ENCODE measurements around the gene CAPN5. TPM values are rescaled to one million over a fixed set of nuclear protein-coding genes. Genes with fewer than 3 reads are reported as not detected.
A peak's percentile ranks its signal among the peaks of the same experiment; 100 is the strongest.

Gene CAPN5
- total and polyA plus RNA-seq, 2 experiments from 2014 or later, result 10.2 to 32.2 TPM

GRCh38 chr11:77037057-77037456 is 29.7 kb upstream of the CAPN5 start:
- Histone ChIP-seq H3K27ac (ENCODE audit: low read depth) (no peak overlapping the region), H3K4me2 (no peak overlapping the region), H2AFZ (no peak overlapping the region), H3F3A (replicated peaks; ENCODE audit: low read depth) (no peaks in the 10 kb centered on the region), H3K4me3 (no peak overlapping the region), H3K79me2 (replicated peaks; ENCODE audit: insufficient read depth) (no peaks in the 10 kb centered on the region), H3K9me2 (ENCODE audit: insufficient read depth) (no peaks in the 10 kb centered on the region), H4K20me1 (replicated peaks; ENCODE audit: insufficient read depth) (no peaks in the 10 kb centered on the region), H3K36me3 (ENCODE audit: insufficient read depth) (no peaks in the 10 kb centered on the region), H3K4me1 (ENCODE audit: insufficient read depth) (peaks cover 7% of the 10 kb centered on the region; the same call in 1 of the 2 replicates), H3K27me3 (ENCODE audit: insufficient read depth) (peaks cover 35% of the 10 kb centered on the region)
- H3K36me3 Mint-ChIP-seq (ENCODE audit: low read depth), result peaks cover 8% of the 10 kb centered on the region; the same call in 2 of the 3 replicates
- H3K4me1 Mint-ChIP-seq, result peaks cover 7% of the 10 kb centered on the region
- H3K4me3 Mint-ChIP-seq, result no peak overlapping the region
- peaks cover 37% of the 10 kb centered on the region for H3K27me3 Mint-ChIP-seq (ENCODE audit: insufficient read depth, low read depth, poor library complexity)
- DNase-seq (ENCODE audit: low spot score), result no peak
- no peak for TF ChIP-seq NANOG (IDR thresholded peaks at IDR 0.05; ENCODE audit: borderline replicate concordance)
- TF ChIP-seq ZNF331 (CRISPR knock-in tag; IDR thresholded peaks at IDR 0.05; ENCODE audit: low read depth), result no peak
- TF ChIP-seq EZH2 (IDR thresholded peaks at IDR 0.05; ENCODE audit: low read depth, unreplicated experiment), result no peak
- TF ChIP-seq ZNF114 (CRISPR knock-in tag; IDR thresholded peaks at IDR 0.05), result no peak
- H3K27ac Mint-ChIP-seq, result no peak overlapping the region
- no peak for ATAC-seq
- H3K9me3 Mint-ChIP-seq, result peaks cover 24% of the 10 kb centered on the region

- Mint-ChIP-seq H3K9me3 (peaks cover 24% of the 10 kb centered on the region), H3K27me3 (ENCODE audit: insufficient read depth, low read depth, poor library complexity) (peaks cover 42% of the 10 kb centered on the region), H3K27ac (no peak overlapping the region), H3K36me3 (ENCODE audit: low read depth) (peaks cover 8% of the 10 kb centered on the region), H3K4me1 (peaks cover 7% of the 10 kb centered on the region), H3K4me3 (no peak overlapping the region)
- no peaks in the 10 kb centered on the region for H4K20me1 ChIP-seq (replicated peaks; ENCODE audit: insufficient read depth)
- H3K9me2 ChIP-seq (ENCODE audit: insufficient read depth), result no peaks in the 10 kb centered on the region
- ATAC-seq (no peak), DNase-seq (ENCODE audit: low spot score) (no peak)
- no peak overlapping the region for H2AFZ ChIP-seq
- no peaks in the 10 kb centered on the region for H3F3A ChIP-seq (replicated peaks; ENCODE audit: low read depth)
- H3K36me3 ChIP-seq (ENCODE audit: insufficient read depth), result no peaks in the 10 kb centered on the region
- H3K27me3 ChIP-seq (ENCODE audit: insufficient read depth), result peaks cover 35% of the 10 kb centered on the region
- H3K79me2 ChIP-seq (replicated peaks; ENCODE audit: insufficient read depth), result no peaks in the 10 kb centered on the region
- no peak overlapping the region for H3K4me2 ChIP-seq
- TF ChIP-seq JUNB (IDR thresholded peaks at IDR 0.05; ENCODE audit: unreplicated experiment), result no peak
- H3K4me1 ChIP-seq (ENCODE audit: insufficient read depth), result peaks cover 7% of the 10 kb centered on the region; the same call in 1 of the 2 replicates
- H3K4me3 ChIP-seq, result no peak overlapping the region
- H3K27ac ChIP-seq (ENCODE audit: low read depth), result no peak overlapping the region
These were observed 28.5 kb upstream of the CAPN5 start for GRCh38 chr11:77038029-77038824.

- Mint-ChIP-seq H3K4me1 (peaks cover 8% of the 10 kb centered on the region), H3K36me3 (ENCODE audit: low read depth) (peaks cover 8% of the 10 kb centered on the region), H3K27me3 (ENCODE audit: insufficient read depth, low read depth, poor library complexity) (peaks cover 45% of the 10 kb centered on the region), H3K4me3 (peak overlapping the region; percentile 17; the same call in 1 of the 3 replicates), H3K27ac (no peak overlapping the region), H3K9me3 (peaks cover 24% of the 10 kb centered on the region)
- TF ChIP-seq ZNF114 (CRISPR knock-in tag; IDR thresholded peaks at IDR 0.05), result no peak
- no peak for TF ChIP-seq ZNF331 (CRISPR knock-in tag; IDR thresholded peaks at IDR 0.05; ENCODE audit: low read depth)
- Histone ChIP-seq H3K9me2 (ENCODE audit: insufficient read depth) (no peaks in the 10 kb centered on the region), H3K27me3 (ENCODE audit: insufficient read depth) (peaks cover 35% of the 10 kb centered on the region), H3K4me3 (no peak overlapping the region), H3K4me2 (no peak overlapping the region), H3K27ac (ENCODE audit: low read depth) (no peak overlapping the region), H2AFZ (no peak overlapping the region), H3F3A (replicated peaks; ENCODE audit: low read depth) (no peaks in the 10 kb centered on the region), H3K79me2 (replicated peaks; ENCODE audit: insufficient read depth) (no peaks in the 10 kb centered on the region), H3K36me3 (ENCODE audit: insufficient read depth) (no peaks in the 10 kb centered on the region), H4K20me1 (replicated peaks; ENCODE audit: insufficient read depth) (no peaks in the 10 kb centered on the region), H3K4me1 (ENCODE audit: insufficient read depth) (peaks cover 7% of the 10 kb centered on the region; the same call in 1 of the 2 replicates)
- ATAC-seq, result no peak
- DNase-seq (ENCODE audit: low spot score), result no peak
These were observed 27.9 kb upstream of the CAPN5 start for GRCh38 chr11:77038825-77039326.

All from GM23338 (cell line).